PFSK-1 (cell line): Measurements from ENCODE around the gene ALDH9A1.

Experiments used
- FOXP2 ChIP-seq: optimal IDR thresholded peaks from 2 replicates; pipeline ENCODE3; 2011; ENCODE audit warnings: borderline replicate concordance, control low read depth, inconsistent platforms; ENCODE audit not compliant: insufficient read depth; ENCODE audit errors: extremely low read length, extremely low read depth
- POLR2AphosphoS5 ChIP-seq: IDR thresholded peaks from 2 replicates; pipeline ENCODE4 v1.6.1; 2012; ENCODE audit warnings: low read depth, mild to moderate bottlenecking, control low read depth, low read length, moderate library complexity
- REST ChIP-seq, 2 experiments: IDR thresholded peaks; 2 replicates each; pipeline versions ENCODE4 v1.6.1 to v1.8.0; 2011 to 2012; ENCODE audit warnings: low read depth in 2 of 2, low read length in 2 of 2, control low read depth in 1 of 2, inconsistent platforms in 1 of 2, mild to moderate bottlenecking in 1 of 2, moderate library complexity in 1 of 2; ENCODE audit not compliant: insufficient read depth in 1 of 2
- SIN3A ChIP-seq: IDR thresholded peaks from 2 replicates; pipeline ENCODE4 v1.6.1; 2012; ENCODE audit warnings: mild to moderate bottlenecking, low read length, moderate library complexity, borderline replicate concordance; ENCODE audit not compliant: insufficient read depth
- TAF1 ChIP-seq: IDR thresholded peaks from 2 replicates; pipeline ENCODE4 v1.6.1; 2012; ENCODE audit warnings: low read length, control low read depth, borderline replicate concordance; ENCODE audit not compliant: insufficient read depth

The ALDH9A1 gene

GRCh38 chr1:165648919-165649572 lies 49.3 kb downstream of the ALDH9A1 start:
- no peak for TF ChIP-seq POLR2AphosphoS5
- TF ChIP-seq TAF1: no peak
- TF ChIP-seq SIN3A: no peak
- TF ChIP-seq FOXP2: no peak
- TF ChIP-seq REST (IDR thresholded peaks at IDR 0.05; ENCODE audit: insufficient read depth in 1 of 2, low read depth in 2 of 2, low read length in 2 of 2): no peak

GRCh38 chr1:165647970-165648369 lies 50.4 kb downstream of the ALDH9A1 start:
- TF ChIP-seq POLR2AphosphoS5 (no peak), TAF1 (no peak), REST (IDR thresholded peaks at IDR 0.05; ENCODE audit: insufficient read depth in 1 of 2, low read depth in 2 of 2, low read length in 2 of 2) (no peak), SIN3A (no peak), FOXP2 (no peak)

- TF ChIP-seq FOXP2: no peak
- no peak for TF ChIP-seq TAF1
- no peak for TF ChIP-seq REST (IDR thresholded peaks at IDR 0.05; ENCODE audit: insufficient read depth in 1 of 2, low read depth in 2 of 2, low read length in 2 of 2)
- no peak for TF ChIP-seq SIN3A
Observed at GRCh38 chr1:165647517-165647916, 50.8 kb downstream of the ALDH9A1 start.

GRCh38 chr1:165645654-165646366 lies 52.6 kb downstream of the ALDH9A1 start:
- no peak for TF ChIP-seq FOXP2
- no peak for TF ChIP-seq SIN3A
- no peak for TF ChIP-seq TAF1
- TF ChIP-seq REST (IDR thresholded peaks at IDR 0.05; ENCODE audit: insufficient read depth in 1 of 2, low read depth in 2 of 2, low read length in 2 of 2): no peak
- no peak for TF ChIP-seq POLR2AphosphoS5
